ENCODE measurements around the gene SLC17A4. TPM values are rescaled to one million over a fixed set of nuclear protein-coding genes. Genes with fewer than 3 reads are reported as not detected.

The SLC17A4 gene
- total and polyA plus RNA-seq, 2 donors (not counting 3 experiments of a cell fraction or from before 2014, with no cell fraction given): not detected

GRCh38 chr6:25821341-25821740 lies 66.8 kb downstream of the SLC17A4 start:
- Histone ChIP-seq H3K4me1 (ENCODE audit: control insufficient read depth, extremely low read depth, insufficient read depth, low read length) (no peaks in the 10 kb centered on the region), H3K9ac (replicated peaks; ENCODE audit: extremely low read depth, insufficient read depth, low read length) (no peak overlapping the region), H3K27ac (ENCODE audit: insufficient read depth, low read depth, low read length) (no peak overlapping the region), H3K9me1 (replicated peaks; ENCODE audit: control insufficient read depth, extremely low read depth, insufficient read depth, low read length) (no peaks in the 10 kb centered on the region), H3K4me3 (replicated peaks in 1 of 3; ENCODE audit: insufficient read depth in 1 of 3, low read depth in 1 of 3, low read length in 3 of 3) (no peak overlapping the region), H3K27me3 (ENCODE audit: control insufficient read depth in 2 of 2, insufficient read depth in 2 of 2, low read length in 2 of 2) (no peaks in the 10 kb centered on the region), H3K9me3 (replicated peaks; ENCODE audit: control insufficient read depth, insufficient read depth, low read length) (no peaks in the 10 kb centered on the region), H3K36me3 (ENCODE audit: control insufficient read depth in 2 of 2, extremely low read depth in 1 of 2, insufficient read depth in 2 of 2, low read length in 2 of 2) (no peaks in the 10 kb centered on the region), H4K20me1 (replicated peaks; ENCODE audit: control insufficient read depth, extremely low read depth, insufficient read depth, low read length) (no peaks in the 10 kb centered on the region), H3K79me2 (ENCODE audit: control insufficient read depth, insufficient read depth, low read length) (no peaks in the 10 kb centered on the region), H3K4me2 (ENCODE audit: insufficient read depth, low read length) (no peak overlapping the region), H2AFZ (ENCODE audit: low read depth, low read length) (no peak overlapping the region)
- DNase-seq (ENCODE audit: low read depth, low spot score) (no peak), FAIRE-seq (no peak)
- POLR2A ChIA-PET: no interaction called here
- dilution Hi-C loops (cut with MboI; ENCODE audit: extremely low pct_ligation_motif_present, low sequenced_read_pairs): no loop called here
- CTCF ChIA-PET: no interaction called here
- no TSS peak for BruUV-seq (replicated peaks)
- no peak for TF ChIP-seq EZH2 (IDR thresholded peaks at IDR 0.05; ENCODE audit: borderline replicate concordance, low read depth, low read length, severe bottlenecking)
- TF ChIP-seq MYC (IDR thresholded peaks at IDR 0.05; ENCODE audit: low read depth, low read length): no peak
- no peak for TF ChIP-seq JUN (IDR thresholded peaks at IDR 0.05; ENCODE audit: borderline replicate concordance, insufficient read depth, insufficient read length, low read depth)
- TF ChIP-seq GATA2 (IDR thresholded peaks at IDR 0.05; ENCODE audit: insufficient read depth, insufficient read length, low read depth, low read length): no peak
- no peak for TF ChIP-seq CTCF (IDR thresholded peaks at IDR 0.05; ENCODE audit: extremely low read depth in 1 of 2, insufficient read depth in 1 of 2, low read depth in 1 of 2, low read length in 2 of 2)
- no peak for TF ChIP-seq POLR2AphosphoS5 (IDR thresholded peaks at IDR 0.05; ENCODE audit: insufficient read depth, low read depth, low read length)
- TF ChIP-seq FOS (IDR thresholded peaks at IDR 0.05; ENCODE audit: borderline replicate concordance, insufficient read depth, low read length): no peak
- TF ChIP-seq POLR2A (IDR thresholded peaks at IDR 0.05; ENCODE audit: low read depth, low read length): no peak
- TF ChIP-seq MAX (IDR thresholded peaks at IDR 0.05; ENCODE audit: insufficient read depth, insufficient read length): no peak
- intact Hi-C loops (cut with micrococcal nuclease): no loop called here
